Measurements from ENCODE around the gene ARHGAP6. TPM values are rescaled to one million over a fixed set of nuclear protein-coding genes. Genes with fewer than 3 reads are reported as not detected.

ARHGAP6 gene
- total and polyA plus RNA-seq, 9 of the 15 experiments (the other 6 are each of a cell fraction or from before 2014, with no cell fraction given), result 12.5 to 63.6 (median 41.8) TPM

GRCh38 chrX:11375614-11376119 is 290.1 kb downstream of the ARHGAP6 start (continued):
- TF ChIP-seq NCOA2 (IDR thresholded peaks at IDR 0.05; ENCODE audit: partially characterized antibody in 2 of 2) (peak; percentile 72 to 73), ZNF644 (tag; IDR thresholded peaks at IDR 0.05; ENCODE audit: low read depth) (no peak; the same call in 1 of the 2 replicates), KDM1A (IDR thresholded peaks at IDR 0.05) (peak; percentile 85 to 87), ATF1 (CRISPR knock-in tag; IDR thresholded peaks at IDR 0.05) (no peak), ATF1 (tag; IDR thresholded peaks at IDR 0.05) (no peak), MAFG (tag; conservative IDR thresholded peaks at IDR 0.05) (peak; percentile 88), ZNF384 (IDR thresholded peaks at IDR 0.05; ENCODE audit: low read depth, low read length) (no peak), ZNF407 (IDR thresholded peaks at IDR 0.05; ENCODE audit: low read depth) (peak; percentile 40; the same call in 1 of the 2 replicates), L3MBTL2 (IDR thresholded peaks at IDR 0.05) (no peak), KAT8 (IDR thresholded peaks at IDR 0.05; ENCODE audit: low read depth) (no peak), NCOA1 (IDR thresholded peaks at IDR 0.05; ENCODE audit: low read depth) (peak; percentile 86), CBX8 (IDR thresholded peaks at IDR 0.05; ENCODE audit: borderline replicate concordance, extremely low read depth, low read depth, low read length, poor library complexity, severe bottlenecking) (no peak), CC2D1A (IDR thresholded peaks at IDR 0.05) (peak; percentile 75; the same call in 1 of the 2 replicates), POLR3G (IDR thresholded peaks at IDR 0.05; ENCODE audit: extremely low read depth, insufficient read length, insufficient replicate concordance) (no peak), THRAP3 (IDR thresholded peaks at IDR 0.05; ENCODE audit: borderline replicate concordance) (peak; percentile 92), TCF3 (CRISPR knock-in tag; IDR thresholded peaks at IDR 0.05) (peak; percentile 90), ZNF316 (IDR thresholded peaks at IDR 0.05) (peak; percentile 95), ETV5 (CRISPR knock-in tag; IDR thresholded peaks at IDR 0.05; ENCODE audit: low read depth) (0 out of 2 replicates have a peak, but pooled peaks have one; percentile 29)
